ENCODE data around the gene SPRR2D. TPM values are rescaled to one million over a fixed set of nuclear protein-coding genes. Genes with fewer than 3 reads are reported as not detected.
A peak's percentile ranks its signal among the peaks of the same experiment; 100 is the strongest.

SPRR2D gene
- polyA plus RNA-seq = 1,000 to 10,000 TPM; 1,582 to 3,252 TPM

GRCh38 chr1:153040950-153041631 lies at the start of gene SPRR2D:
Gene SPRR2D, minus strand, starts transcription at chr1:153041120. Its CDS starts 774 bp downstream, at chr1:153040346.
- no peaks in the 10 kb centered on the region for H3K9me3 ChIP-seq (ENCODE audit: control insufficient read depth in 2 of 2, insufficient read depth in 1 of 2, low read depth in 1 of 2, low read length in 1 of 2)
- H3K27ac ChIP-seq (ENCODE audit: low read depth in 2 of 2, low read length in 1 of 2) = peak within 1 kb of the TSS; percentile 27 to 42
- H3K4me3 ChIP-seq (ENCODE audit: low read depth in 1 of 2, low read length in 2 of 2) = no peak within 1 kb of the TSS
- H3K27me3 ChIP-seq (ENCODE audit: control insufficient read depth in 1 of 2, insufficient read depth in 2 of 2, low read length in 2 of 2) = no peaks in the 10 kb centered on the region
- WGBS, 2 donors = 61 to 63% methylated on average over 4 of the region's 4 CpGs
- H3K36me3 ChIP-seq (ENCODE audit: control insufficient read depth in 2 of 2, insufficient read depth in 2 of 2, low read length in 1 of 2) = no peaks in the 10 kb centered on the region
- no peaks in the 10 kb centered on the region for H3K4me1 ChIP-seq (ENCODE audit: control insufficient read depth in 2 of 2, insufficient read depth in 2 of 2, low read length in 1 of 2)

GRCh38 chr1:153087652-153088051 lies 46.7 kb upstream of the SPRR2D start:
- Histone ChIP-seq H3K27ac (ENCODE audit: low read depth in 2 of 2, low read length in 1 of 2) (no peak overlapping the region), H3K4me1 (ENCODE audit: control insufficient read depth in 2 of 2, insufficient read depth in 2 of 2, low read length in 1 of 2) (no peaks in the 10 kb centered on the region), H3K36me3 (ENCODE audit: control insufficient read depth in 2 of 2, insufficient read depth in 2 of 2, low read length in 1 of 2) (no peaks in the 10 kb centered on the region), H3K27me3 (ENCODE audit: control insufficient read depth in 1 of 2, insufficient read depth in 2 of 2, low read length in 2 of 2) (no peaks in the 10 kb centered on the region), H3K4me3 (ENCODE audit: low read depth in 1 of 2, low read length in 2 of 2) (no peak overlapping the region), H3K9me3 (ENCODE audit: control insufficient read depth in 2 of 2, insufficient read depth in 1 of 2, low read depth in 1 of 2, low read length in 1 of 2) (no peaks in the 10 kb centered on the region)
- 64 to 68% methylated on average over 1 of the region's 1 CpG for WGBS, 2 donors

- Histone ChIP-seq H3K27ac (ENCODE audit: low read depth in 2 of 2, low read length in 1 of 2) (no peak overlapping the region), H3K9me3 (ENCODE audit: control insufficient read depth in 2 of 2, insufficient read depth in 1 of 2, low read depth in 1 of 2, low read length in 1 of 2) (no peaks in the 10 kb centered on the region), H3K4me1 (ENCODE audit: control insufficient read depth in 2 of 2, insufficient read depth in 2 of 2, low read length in 1 of 2) (no peaks in the 10 kb centered on the region), H3K27me3 (ENCODE audit: control insufficient read depth in 1 of 2, insufficient read depth in 2 of 2, low read length in 2 of 2) (no peaks in the 10 kb centered on the region), H3K4me3 (ENCODE audit: low read depth in 1 of 2, low read length in 2 of 2) (no peak overlapping the region), H3K36me3 (ENCODE audit: control insufficient read depth in 2 of 2, insufficient read depth in 2 of 2, low read length in 1 of 2) (no peaks in the 10 kb centered on the region)
- WGBS, 2 donors = 52 to 64% methylated on average over 3 of the region's 3 CpGs
These were observed 40.8 kb upstream of the SPRR2D start for GRCh38 chr1:153081736-153082135.

DNA sequence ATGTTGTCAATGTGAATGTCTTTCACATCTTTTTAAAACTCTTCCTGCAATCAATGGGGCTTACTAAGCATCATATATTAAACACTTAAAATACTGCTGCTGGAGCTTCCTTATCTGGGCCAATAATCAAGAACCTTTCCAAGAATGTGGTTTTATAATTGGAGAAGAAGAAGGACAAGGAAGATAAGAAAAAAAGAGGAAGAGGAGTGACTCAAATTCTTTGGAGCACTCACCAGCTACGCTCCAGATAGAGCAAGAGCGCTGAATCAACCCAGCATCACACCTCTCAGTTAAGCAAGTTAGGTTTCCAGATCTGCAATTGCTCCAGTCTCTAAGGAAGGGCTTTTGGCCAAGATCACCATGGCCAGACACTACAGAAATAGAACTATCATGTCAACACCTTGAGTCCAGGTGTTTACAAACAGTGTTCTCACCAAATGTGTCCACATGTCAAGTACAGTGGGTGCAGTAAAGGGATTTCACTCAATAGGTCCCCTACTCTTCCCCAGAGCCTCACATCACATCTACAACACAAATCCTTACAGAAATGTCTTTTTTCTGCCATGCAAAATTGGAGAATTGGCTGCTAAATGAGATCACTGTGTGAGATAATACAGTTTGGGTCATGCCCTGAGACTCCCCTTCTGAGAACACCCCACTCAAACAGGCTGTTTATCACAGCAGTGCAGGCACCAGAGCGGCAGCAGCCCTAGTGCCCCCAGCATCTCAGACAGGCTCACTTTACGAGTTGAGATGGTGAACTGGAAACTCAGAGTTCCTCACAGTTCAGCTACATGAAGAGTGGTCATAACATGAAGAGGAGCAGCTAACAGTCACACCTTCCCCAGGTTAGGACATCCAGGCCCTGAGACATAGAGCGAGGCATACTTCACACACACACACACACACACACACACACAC lies 32.1 kb upstream of the SPRR2D start:
- Histone ChIP-seq H3K9me3 (ENCODE audit: control insufficient read depth in 2 of 2, insufficient read depth in 1 of 2, low read depth in 1 of 2, low read length in 1 of 2) (no peaks in the 10 kb centered on the region), H3K4me3 (ENCODE audit: low read depth in 1 of 2, low read length in 2 of 2) (no peak overlapping the region), H3K27ac (ENCODE audit: low read depth in 2 of 2, low read length in 1 of 2) (no peak overlapping the region), H3K4me1 (ENCODE audit: control insufficient read depth in 2 of 2, insufficient read depth in 2 of 2, low read length in 1 of 2) (no peaks in the 10 kb centered on the region), H3K27me3 (ENCODE audit: control insufficient read depth in 1 of 2, insufficient read depth in 2 of 2, low read length in 2 of 2) (no peaks in the 10 kb centered on the region), H3K36me3 (ENCODE audit: control insufficient read depth in 2 of 2, insufficient read depth in 2 of 2, low read length in 1 of 2) (no peaks in the 10 kb centered on the region)
- WGBS, 2 donors = 77 to 85% methylated on average over 5 of the region's 5 CpGs

GRCh38 chr1:153071511-153071910 lies 30.6 kb upstream of the SPRR2D start, which contains the start of gene SPRR2B:
Gene SPRR2B, minus strand, starts transcription at chr1:153071611. Its CDS starts 772 bp downstream, at chr1:153070839.
- Histone ChIP-seq H3K27me3 (ENCODE audit: control insufficient read depth in 1 of 2, insufficient read depth in 2 of 2, low read length in 2 of 2) (no peaks in the 10 kb centered on the region), H3K36me3 (ENCODE audit: control insufficient read depth in 2 of 2, insufficient read depth in 2 of 2, low read length in 1 of 2) (no peaks in the 10 kb centered on the region), H3K9me3 (ENCODE audit: control insufficient read depth in 2 of 2, insufficient read depth in 1 of 2, low read depth in 1 of 2, low read length in 1 of 2) (no peaks in the 10 kb centered on the region), H3K27ac (ENCODE audit: low read depth in 2 of 2, low read length in 1 of 2) (peak within 1 kb of the TSS in 1 of 2 donors; percentile 37), H3K4me3 (ENCODE audit: low read depth in 1 of 2, low read length in 2 of 2) (no peak within 1 kb of the TSS), H3K4me1 (ENCODE audit: control insufficient read depth in 2 of 2, insufficient read depth in 2 of 2, low read length in 1 of 2) (no peaks in the 10 kb centered on the region)
- 38 to 54% methylated on average over 2 of the region's 2 CpGs for WGBS, 2 donors

- H3K4me1 ChIP-seq (ENCODE audit: control insufficient read depth in 2 of 2, insufficient read depth in 2 of 2, low read length in 1 of 2) = no peaks in the 10 kb centered on the region
- WGBS, 2 donors = 67 to 73% methylated on average over 2 of the region's 2 CpGs
- H3K4me3 ChIP-seq (ENCODE audit: low read depth in 1 of 2, low read length in 2 of 2) = no peak overlapping the region
- no peaks in the 10 kb centered on the region for H3K27me3 ChIP-seq (ENCODE audit: control insufficient read depth in 1 of 2, insufficient read depth in 2 of 2, low read length in 2 of 2)
- H3K9me3 ChIP-seq (ENCODE audit: control insufficient read depth in 2 of 2, insufficient read depth in 1 of 2, low read depth in 1 of 2, low read length in 1 of 2) = no peaks in the 10 kb centered on the region
- no peaks in the 10 kb centered on the region for H3K36me3 ChIP-seq (ENCODE audit: control insufficient read depth in 2 of 2, insufficient read depth in 2 of 2, low read length in 1 of 2)
- H3K27ac ChIP-seq (ENCODE audit: low read depth in 2 of 2, low read length in 1 of 2) = no peak overlapping the region
These were observed 29.3 kb upstream of the SPRR2D start for GRCh38 chr1:153070243-153070642.

GRCh38 chr1:153058826-153059784 lies 18.2 kb upstream of the SPRR2D start:
- H3K4me1 ChIP-seq (ENCODE audit: control insufficient read depth in 2 of 2, insufficient read depth in 2 of 2, low read length in 1 of 2) = no peaks in the 10 kb centered on the region
- no peak overlapping the region for H3K27ac ChIP-seq (ENCODE audit: low read depth in 2 of 2, low read length in 1 of 2)
- no peaks in the 10 kb centered on the region for H3K9me3 ChIP-seq (ENCODE audit: control insufficient read depth in 2 of 2, insufficient read depth in 1 of 2, low read depth in 1 of 2, low read length in 1 of 2)
- no peaks in the 10 kb centered on the region for H3K27me3 ChIP-seq (ENCODE audit: control insufficient read depth in 1 of 2, insufficient read depth in 2 of 2, low read length in 2 of 2)
- WGBS, 2 donors = 74 to 81% methylated on average over 6 of the region's 6 CpGs
- no peak overlapping the region for H3K4me3 ChIP-seq (ENCODE audit: low read depth in 1 of 2, low read length in 2 of 2)
- no peaks in the 10 kb centered on the region for H3K36me3 ChIP-seq (ENCODE audit: control insufficient read depth in 2 of 2, insufficient read depth in 2 of 2, low read length in 1 of 2)

- H3K27ac ChIP-seq (ENCODE audit: low read depth in 2 of 2, low read length in 1 of 2) = no peak overlapping the region
- no peaks in the 10 kb centered on the region for H3K27me3 ChIP-seq (ENCODE audit: control insufficient read depth in 1 of 2, insufficient read depth in 2 of 2, low read length in 2 of 2)
- H3K36me3 ChIP-seq (ENCODE audit: control insufficient read depth in 2 of 2, insufficient read depth in 2 of 2, low read length in 1 of 2) = no peaks in the 10 kb centered on the region
- H3K4me3 ChIP-seq (ENCODE audit: low read depth in 1 of 2, low read length in 2 of 2) = no peak overlapping the region
- H3K4me1 ChIP-seq (ENCODE audit: control insufficient read depth in 2 of 2, insufficient read depth in 2 of 2, low read length in 1 of 2) = no peaks in the 10 kb centered on the region
- 45 to 50% methylated on average over 2 of the region's 2 CpGs for WGBS, 2 donors
- H3K9me3 ChIP-seq (ENCODE audit: control insufficient read depth in 2 of 2, insufficient read depth in 1 of 2, low read depth in 1 of 2, low read length in 1 of 2) = no peaks in the 10 kb centered on the region
These were observed 17.2 kb upstream of the SPRR2D start for GRCh38 chr1:153058154-153058553.

DNA sequence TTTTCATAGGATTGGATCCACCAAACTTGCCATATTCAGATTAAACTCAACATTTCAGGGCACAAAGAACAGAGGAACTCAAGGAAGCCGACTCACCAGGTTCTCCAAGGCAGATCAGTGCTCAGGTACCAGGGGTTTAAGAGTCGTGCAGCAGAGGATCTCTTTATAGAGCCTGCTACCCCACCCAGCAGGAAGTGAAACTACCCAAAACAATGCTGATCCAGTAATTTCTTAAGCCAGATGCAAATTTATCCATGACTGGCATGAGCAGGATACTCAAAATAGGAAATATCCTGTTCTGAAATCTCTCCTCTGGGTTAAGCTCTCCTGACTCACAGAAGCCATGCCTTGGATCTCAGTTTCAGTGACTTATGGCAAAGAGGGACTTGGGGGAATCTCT lies 16.5 kb upstream of the SPRR2D start, which contains the start of gene SPRR2A:
Gene SPRR2A (minus strand): TSS at position 138 of the 400 bp plus-strand sequence. CDS start 777 bp downstream, outside the sequence.
- peak within 1 kb of the TSS; percentile 65 to 73 for H3K27ac ChIP-seq (ENCODE audit: low read depth in 2 of 2, low read length in 1 of 2)
- no peaks in the 10 kb centered on the region for H3K36me3 ChIP-seq (ENCODE audit: control insufficient read depth in 2 of 2, insufficient read depth in 2 of 2, low read length in 1 of 2)
- no peaks in the 10 kb centered on the region for H3K4me1 ChIP-seq (ENCODE audit: control insufficient read depth in 2 of 2, insufficient read depth in 2 of 2, low read length in 1 of 2)
- H3K9me3 ChIP-seq (ENCODE audit: control insufficient read depth in 2 of 2, insufficient read depth in 1 of 2, low read depth in 1 of 2, low read length in 1 of 2) = no peaks in the 10 kb centered on the region
- peak within 1 kb of the TSS; percentile 20 to 47 for H3K4me3 ChIP-seq (ENCODE audit: low read depth in 1 of 2, low read length in 2 of 2)
- WGBS, 2 donors = 53% methylated on average over 2 of the region's 2 CpGs
- no peaks in the 10 kb centered on the region for H3K27me3 ChIP-seq (ENCODE audit: control insufficient read depth in 1 of 2, insufficient read depth in 2 of 2, low read length in 2 of 2)

All from esophagus (tissue), 2 donors.